CD4-positive, alpha-beta T cell treated with Interleukin-1 beta for 1 hour (primary cell): ENCODE measurements around the gene PDZD8.

Experiments used
- DNase-seq, 2 donors: peaks; one replicate each; pipeline ENCODE4 v3.0.0-alpha.2; 2020 to 2022

The PDZD8 gene

GRCh38 chr10:117277675-117278074 is 97.6 kb downstream of the PDZD8 start:
- DNase-seq = no peak

GRCh38 chr10:117275121-117275520 is 100.1 kb downstream of the PDZD8 start:
- DNase-seq = no peak

GRCh38 chr10:117274509-117274908 is 100.7 kb downstream of the PDZD8 start:
- no peak for DNase-seq

GRCh38 chr10:117273980-117274379 is 101.3 kb downstream of the PDZD8 start:
- DNase-seq = no peak

- DNase-seq = no peak
Observed at GRCh38 chr10:117272195-117273076, 102.8 kb downstream of the PDZD8 start.

GRCh38 chr10:117271427-117271826 is 103.8 kb downstream of the PDZD8 start:
- no peak for DNase-seq

GRCh38 chr10:117268907-117269306 is 106.3 kb downstream of the PDZD8 start:
- no peak for DNase-seq

GRCh38 chr10:117268258-117268657 is 107.0 kb downstream of the PDZD8 start:
- DNase-seq = no peak

GRCh38 chr10:117266812-117267211 is 108.4 kb downstream of the PDZD8 start:
- no peak for DNase-seq

GRCh38 chr10:117266400-117266799 is 108.8 kb downstream of the PDZD8 start:
- no peak for DNase-seq

GRCh38 chr10:117264782-117265181 is 110.5 kb downstream of the PDZD8 start:
- DNase-seq = no peak

- no peak for DNase-seq
Observed at GRCh38 chr10:117262903-117263293, 112.3 kb downstream of the PDZD8 start.

- DNase-seq = no peak
Observed at GRCh38 chr10:117262291-117262902, 112.8 kb downstream of the PDZD8 start.

- no peak for DNase-seq
Observed at GRCh38 chr10:117261501-117261900, 113.7 kb downstream of the PDZD8 start.

GRCh38 chr10:117260084-117260483 is 115.2 kb downstream of the PDZD8 start:
- DNase-seq = no peak

GRCh38 chr10:117259279-117259678 is 116.0 kb downstream of the PDZD8 start:
- DNase-seq = no peak

- DNase-seq = no peak
Observed at GRCh38 chr10:117257721-117258120, 117.5 kb downstream of the PDZD8 start.

GRCh38 chr10:117256910-117257309 is 118.3 kb downstream of the PDZD8 start:
- no peak for DNase-seq

GRCh38 chr10:117255835-117256460 is 119.3 kb downstream of the PDZD8 start:
- no peak for DNase-seq

GRCh38 chr10:117254774-117255735 is 120.2 kb downstream of the PDZD8 start:
- no peak for DNase-seq

- no peak for DNase-seq
Observed at GRCh38 chr10:117254338-117254737, 120.9 kb downstream of the PDZD8 start.

GRCh38 chr10:117253908-117254307 is 121.3 kb downstream of the PDZD8 start:
- DNase-seq = no peak

- no peak for DNase-seq
Observed at GRCh38 chr10:117250411-117250810, 124.8 kb downstream of the PDZD8 start.
